Activated CD4-positive, alpha-beta T cell treated with anti-CD3 and anti-CD28 coated beads, Interleukin-2, amount 50 U/mL, for 4 hours (primary cell): ENCODE data around the gene NUBP2.
A peak's percentile ranks its signal among the peaks of the same experiment; 100 is the strongest.
"Not testable (repeated sequence)": the region's sequence is repeated elsewhere in the genome, so short reads cannot be mapped to it uniquely, and the experiment has no call there.

Source experiments
- DNase-seq, 2 experiments: peaks; one replicate each; pipeline ENCODE4 v3.0.0-alpha.2; 2020

NUBP2 gene

GRCh38 chr16:1787056-1787321 lies 4.2 kb downstream of the NUBP2 start:
- no peak for DNase-seq

GRCh38 chr16:1787322-1788094 lies 4.7 kb downstream of the NUBP2 start:
- DNase-seq: peak in 1 of 2 experiments; percentile 0

GRCh38 chr16:1788095-1788707 lies 5.4 kb downstream of the NUBP2 start:
- no peak for DNase-seq

GRCh38 chr16:1788708-1789100 lies 5.9 kb downstream of the NUBP2 start:
- DNase-seq: no peak

GRCh38 chr16:1789643-1790045 lies 6.9 kb downstream of the NUBP2 start:
- DNase-seq: no peak

- no peak for DNase-seq
Observed at GRCh38 chr16:1790261-1790610, 7.5 kb downstream of the NUBP2 start.

- DNase-seq: no peak
Observed at GRCh38 chr16:1790611-1791255, 8.0 kb downstream of the NUBP2 start.

GRCh38 chr16:1791256-1791942 lies 8.6 kb downstream of the NUBP2 start:
- no peak for DNase-seq

- no peak for DNase-seq
Observed at GRCh38 chr16:1791943-1792812, 9.4 kb downstream of the NUBP2 start.

GRCh38 chr16:1792836-1793577 lies 10.2 kb downstream of the NUBP2 start:
- no peak for DNase-seq

GRCh38 chr16:1793578-1794220 lies 10.9 kb downstream of the NUBP2 start, which contains the start of gene IGFALS:
TSS of gene IGFALS (minus strand) at chr16:1793705. CDS start at chr16:1793652, 53 bp downstream.
- DNase-seq: no peak

- DNase-seq: no peak
Observed at GRCh38 chr16:1794221-1794871, 11.6 kb downstream of the NUBP2 start.

GRCh38 chr16:1794908-1795666 lies 12.3 kb downstream of the NUBP2 start:
- no peak for DNase-seq

- not testable (repeated sequence) for DNase-seq
Observed at GRCh38 chr16:1799263-1799662, 16.5 kb downstream of the NUBP2 start.

- no peak for DNase-seq
Observed at GRCh38 chr16:1800701-1801100, 17.9 kb downstream of the NUBP2 start.

- DNase-seq: no peak
Observed at GRCh38 chr16:1807626-1808025, 24.9 kb downstream of the NUBP2 start.

- no peak for DNase-seq
Observed at GRCh38 chr16:1808691-1809090, 25.9 kb downstream of the NUBP2 start.

GRCh38 chr16:1809281-1809801 lies 26.6 kb downstream of the NUBP2 start:
- DNase-seq: no peak

GRCh38 chr16:1810106-1810505 lies 27.3 kb downstream of the NUBP2 start:
- no peak for DNase-seq

GRCh38 chr16:1810536-1810935 lies 27.8 kb downstream of the NUBP2 start:
- no peak for DNase-seq
